GM19455 (cell line): ENCODE measurements around the gene LDAH.

ENCODE experiments used
- ATAC-seq: cut with Tn5 transposase; IDR thresholded peaks from one replicate; pipeline ENCODE4 v1.9.1; 2021; ENCODE audit not compliant: unreplicated experiment

LDAH gene

DNA sequence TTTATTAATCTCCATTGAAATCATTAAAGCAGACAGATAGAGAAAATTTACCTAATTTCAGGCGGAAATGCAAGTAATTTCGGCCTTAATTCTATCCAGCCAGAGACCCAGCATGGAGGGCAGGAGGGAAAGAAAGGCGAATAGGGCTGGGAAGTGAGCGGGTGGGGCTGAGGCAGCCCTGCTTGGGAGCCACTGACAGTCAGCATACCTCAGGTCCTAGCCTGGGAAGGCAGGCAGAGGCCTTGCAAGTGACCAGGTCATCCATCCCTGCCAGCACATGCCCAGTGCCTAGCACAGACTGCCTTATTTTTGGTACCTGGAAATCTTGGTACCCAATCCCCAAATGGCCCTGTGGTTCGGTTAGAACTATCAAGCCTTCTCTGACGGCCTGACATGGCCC, 154.4 kb downstream of the LDAH start:
- ATAC-seq: no peak

- ATAC-seq: no peak
Observed at GRCh38 chr2:20667531-20668401, 155.1 kb downstream of the LDAH start.

- no peak for ATAC-seq
Observed at GRCh38 chr2:20667151-20667530, 155.8 kb downstream of the LDAH start.

DNA sequence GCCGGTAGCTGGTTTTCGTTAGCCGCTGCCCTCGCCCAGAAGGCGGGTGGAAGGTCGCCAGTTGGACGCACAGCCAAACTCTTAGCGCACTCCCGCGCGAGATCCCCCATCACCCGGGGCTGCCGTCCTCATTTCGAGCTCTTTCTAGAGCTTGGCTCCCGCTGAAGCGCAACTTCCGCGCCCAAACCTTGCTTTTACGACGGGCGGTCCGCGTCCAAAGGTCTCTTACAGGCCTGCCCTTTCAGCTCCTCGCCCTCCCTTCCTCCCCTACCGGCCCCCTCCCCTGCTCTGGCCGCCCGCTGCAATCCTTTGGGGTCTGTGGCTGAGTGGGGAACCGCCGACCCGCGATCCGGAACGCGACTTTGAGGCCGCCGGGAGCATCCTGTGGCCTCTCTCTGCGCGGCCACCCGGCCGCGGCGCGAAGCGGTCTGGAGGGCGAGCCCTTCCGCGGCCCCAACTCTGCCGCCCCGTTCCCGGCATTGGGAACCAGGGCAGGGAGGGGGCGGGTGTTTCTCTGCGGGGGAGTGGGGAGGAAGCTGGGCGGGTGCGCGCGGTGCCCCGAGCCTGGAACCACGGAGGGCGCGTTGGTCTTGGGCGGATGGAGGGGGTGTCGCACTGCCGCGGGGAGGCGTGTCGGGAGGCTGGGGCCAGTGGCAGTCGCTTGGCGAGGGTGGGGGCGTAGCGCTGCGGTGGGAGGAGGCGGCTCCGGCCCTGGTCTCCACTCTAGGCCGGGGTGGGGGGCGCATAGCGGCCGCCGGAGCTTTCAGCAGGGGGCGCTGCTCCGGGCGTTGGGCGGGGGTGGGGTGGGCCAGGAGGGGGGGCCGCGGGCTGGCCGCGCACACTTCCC, 156.4 kb downstream of the LDAH start, which contains the start of gene GDF7:
Gene GDF7, plus strand, starts transcription at position 841 of the 847 bp plus-strand sequence. CDS start 96 bp downstream, outside the sequence.
- ATAC-seq: no peak

GRCh38 chr2:20666005-20666303, 156.9 kb downstream of the LDAH start:
- no peak for ATAC-seq

GRCh38 chr2:20665243-20666004, 157.5 kb downstream of the LDAH start:
- no peak for ATAC-seq

- no peak for ATAC-seq
Observed at GRCh38 chr2:20664431-20665242, 158.3 kb downstream of the LDAH start.

DNA sequence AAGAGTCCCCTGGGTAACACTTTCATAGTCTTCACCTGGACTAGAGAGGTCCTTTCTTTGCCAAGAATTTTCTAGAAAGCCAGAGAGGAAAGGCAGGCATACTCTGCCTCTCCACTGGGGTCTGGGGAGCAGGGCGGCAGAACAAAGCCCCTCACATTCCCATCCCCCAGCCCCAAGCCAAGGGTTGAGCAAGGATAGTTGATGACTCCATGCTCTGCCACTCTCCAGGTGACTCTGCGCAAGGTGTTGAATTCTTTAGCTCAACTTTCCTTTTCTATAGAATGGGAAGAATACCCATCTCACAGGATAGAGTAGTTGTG, 158.9 kb downstream of the LDAH start:
- no peak for ATAC-seq

DNA sequence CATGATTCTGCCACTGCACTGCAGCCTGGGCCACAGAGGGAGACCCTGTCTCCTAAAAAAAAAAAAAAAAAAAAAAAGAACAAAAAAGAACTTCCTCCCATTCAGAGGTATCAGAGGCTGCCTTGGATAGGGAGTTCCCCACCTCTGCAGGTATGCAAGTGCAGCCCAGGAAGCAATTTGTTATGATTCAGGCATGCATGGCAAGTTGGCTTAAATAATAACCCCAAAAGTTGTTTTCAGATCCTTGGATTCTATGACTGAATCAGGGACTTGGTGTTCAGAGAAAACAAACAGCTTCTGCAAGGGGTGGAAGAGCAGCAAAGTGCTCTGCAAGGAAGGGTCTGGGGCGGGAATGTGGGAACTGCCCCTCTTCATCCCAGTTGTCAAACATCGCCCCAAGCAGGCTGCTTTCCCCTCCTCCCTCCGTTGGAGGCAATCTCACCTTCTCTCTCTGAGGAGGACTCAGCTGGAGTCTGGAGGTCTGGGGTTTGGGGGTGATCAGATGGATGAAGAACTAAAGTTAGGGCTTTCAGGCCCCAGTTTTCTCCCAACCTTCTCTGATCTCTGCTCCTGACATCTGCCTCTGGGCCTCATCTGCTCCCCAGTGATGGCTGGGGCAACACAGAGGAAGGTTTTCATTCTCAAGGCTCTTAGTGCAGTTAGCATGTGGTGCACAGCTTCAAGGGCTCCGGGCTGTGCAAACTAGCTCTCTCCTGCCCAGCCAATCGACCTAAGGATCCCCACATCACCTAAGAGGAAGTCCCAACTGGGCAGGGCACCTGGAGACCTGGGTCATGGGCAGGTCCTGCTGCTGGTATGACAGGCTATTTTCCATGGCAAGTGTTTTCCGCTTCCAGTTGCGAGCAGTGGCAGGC, 159.5 kb downstream of the LDAH start:
- ATAC-seq: no peak

DNA sequence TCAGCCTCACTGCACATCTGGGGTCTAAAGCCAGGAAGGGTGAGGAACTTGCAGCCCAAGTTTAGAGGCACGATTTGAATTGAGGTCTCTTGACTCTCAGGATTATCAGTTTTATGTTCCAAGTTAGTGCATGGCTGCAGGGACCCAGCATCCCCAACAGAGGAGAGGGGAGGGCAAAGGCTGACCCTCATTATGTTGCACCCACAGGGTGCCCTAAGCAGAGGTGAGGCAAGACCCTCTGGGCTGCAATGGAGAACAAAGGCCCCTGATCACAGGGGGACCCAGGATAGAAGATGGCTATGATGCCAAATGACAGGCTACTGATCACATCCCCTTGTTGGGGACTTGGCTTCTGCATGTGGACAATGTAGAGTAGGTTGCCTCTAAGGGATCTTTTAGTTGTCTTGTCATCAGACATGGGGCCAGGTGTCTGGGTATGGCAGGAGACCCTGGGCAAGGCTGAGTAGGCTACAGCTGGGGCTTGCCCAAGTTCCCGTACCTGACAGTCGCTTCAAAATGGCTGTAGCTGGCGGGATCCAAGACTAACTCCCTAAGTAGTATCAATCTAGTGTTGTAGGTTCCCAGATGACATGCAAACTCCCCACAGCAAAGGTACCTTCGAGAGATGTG, 160.5 kb downstream of the LDAH start:
- no peak for ATAC-seq

GRCh38 chr2:20661421-20662307, 161.2 kb downstream of the LDAH start:
- ATAC-seq: peak; percentile 66

GRCh38 chr2:20660506-20661420, 162.1 kb downstream of the LDAH start:
- ATAC-seq: no peak

DNA sequence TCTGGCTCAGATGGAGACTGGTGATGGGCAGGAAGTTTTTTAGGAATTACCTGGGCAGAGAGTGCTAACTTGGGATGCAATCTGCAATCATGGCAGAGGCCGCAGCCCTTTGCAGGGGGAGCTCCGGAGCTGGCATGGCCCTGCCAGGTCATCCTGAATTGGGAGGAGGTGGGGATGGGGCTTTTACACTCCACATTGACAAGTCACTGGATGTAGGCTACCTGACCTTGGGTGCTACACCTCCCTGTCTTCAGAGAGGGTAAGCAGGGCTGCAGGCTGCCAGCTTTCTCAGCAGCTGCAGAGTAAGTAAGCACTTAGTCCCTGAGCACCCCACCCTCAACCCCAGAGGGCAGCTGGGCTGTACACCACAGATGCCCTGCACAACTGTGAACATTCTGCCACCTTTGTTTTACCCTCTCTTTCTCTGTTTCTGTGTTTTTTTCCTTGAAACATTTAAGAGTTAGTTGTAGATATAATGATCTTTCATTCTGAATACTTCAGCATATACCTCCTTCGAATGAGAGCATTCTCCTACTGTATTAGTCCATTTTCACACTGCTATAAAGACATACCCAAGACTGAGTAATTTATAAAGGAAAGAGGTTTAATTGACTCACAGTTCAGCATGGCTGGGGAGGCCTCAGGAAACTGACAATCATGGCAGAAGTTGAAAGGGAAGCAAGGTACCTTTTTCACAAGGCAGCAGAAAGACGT, 165.2 kb downstream of the LDAH start:
- ATAC-seq: no peak

GRCh38 chr2:20656561-20656960, 166.3 kb downstream of the LDAH start:
- ATAC-seq: no peak

GRCh38 chr2:20654535-20654813, 168.4 kb downstream of the LDAH start:
- no peak for ATAC-seq

- no peak for ATAC-seq
Observed at GRCh38 chr2:20653695-20654534, 169.0 kb downstream of the LDAH start.
